ENCODE measurements around the gene VRTN. TPM values are rescaled to one million over a fixed set of nuclear protein-coding genes. Genes with fewer than 3 reads are reported as not detected.
A peak's percentile ranks its signal among the peaks of the same experiment; 100 is the strongest.

The VRTN gene
- total and polyA plus RNA-seq, 2 of the 13 experiments (the other 11 are each of a cell fraction or from before 2014, with no cell fraction given), result not detected

DNA sequence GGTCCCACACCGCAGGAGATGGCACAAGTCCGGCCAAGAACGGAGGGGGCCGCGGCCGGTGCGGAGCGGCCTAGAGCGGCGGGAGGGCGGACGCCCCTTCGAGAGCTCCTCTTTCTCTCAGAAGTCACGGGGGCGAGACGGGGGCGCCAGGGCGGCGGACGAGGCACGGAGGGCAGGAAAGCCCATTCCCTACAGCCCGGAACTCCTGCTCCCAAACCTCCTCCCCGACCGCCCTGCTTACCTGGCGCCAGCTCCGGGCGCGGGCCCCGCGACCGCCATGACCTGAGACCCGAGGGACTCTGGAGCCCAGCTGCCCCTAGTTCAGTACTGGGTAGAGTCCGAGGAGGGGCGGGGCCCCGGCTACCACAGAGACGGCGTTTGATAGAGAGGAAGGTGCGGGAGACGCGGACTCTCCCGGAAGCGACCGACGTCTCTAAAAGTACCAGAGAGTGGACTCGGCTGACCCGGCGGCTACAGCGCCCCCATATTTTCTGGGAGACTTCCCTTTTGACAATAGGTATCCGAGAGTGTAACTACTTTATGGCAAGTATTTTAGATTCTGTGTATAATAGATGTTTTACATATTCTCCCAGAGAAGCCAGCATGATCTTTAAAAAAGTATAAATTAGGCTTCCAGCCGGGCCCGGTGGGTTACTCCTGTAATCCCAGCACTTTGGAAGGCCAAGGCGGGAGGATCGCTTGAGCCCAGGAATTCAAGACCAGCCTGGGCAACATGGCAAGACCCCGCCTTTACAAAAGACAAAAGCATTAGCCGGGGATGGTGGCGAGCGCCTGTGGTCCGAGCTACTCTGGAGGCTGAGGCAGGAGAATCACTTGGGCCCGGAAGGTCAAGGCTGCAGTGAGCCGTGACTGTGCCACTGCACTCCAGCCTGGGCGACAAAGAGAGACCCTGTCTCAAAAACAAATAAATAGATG, 45.4 kb upstream of the VRTN start, which contains the start of gene ABCD4 (continued):
- TF ChIP-seq HIVEP1 (CRISPR knock-in tag; IDR thresholded peaks at IDR 0.05) (0 out of 2 replicates have a peak, but pooled peaks have one; percentile 68), ZNF234 (CRISPR knock-in tag; conservative IDR thresholded peaks at IDR 0.05) (no peak; the same call in 1 of the 2 replicates), HMGA1 (CRISPR knock-in tag; conservative IDR thresholded peaks at IDR 0.05) (no peak), ZNF232 (CRISPR knock-in tag; IDR thresholded peaks at IDR 0.05; ENCODE audit: borderline replicate concordance) (no peak; the same call in 1 of the 2 replicates), ZBTB42 (CRISPR knock-in tag; IDR thresholded peaks at IDR 0.05) (peak; percentile 89; the same call in 1 of the 2 replicates), TOE1 (CRISPR knock-in tag; IDR thresholded peaks at IDR 0.05) (no peak), KDM1A (CRISPR knock-in tag; IDR thresholded peaks at IDR 0.05) (no peak), GATAD2A (CRISPR knock-in tag; IDR thresholded peaks at IDR 0.05) (peak; percentile 39; the same call in 1 of the 2 replicates), AGO1 (IDR thresholded peaks at IDR 0.05; ENCODE audit: low read depth, low read length, poor library complexity, severe bottlenecking) (peak; percentile 47), ZNF567 (CRISPR knock-in tag; IDR thresholded peaks at IDR 0.05; ENCODE audit: borderline replicate concordance) (no peak; the same call in 1 of the 2 replicates), AGO2 (optimal IDR thresholded peaks at IDR 0.05; ENCODE audit: low read depth, low read length) (peak; percentile 74), KLF15 (CRISPR knock-in tag; IDR thresholded peaks at IDR 0.05; ENCODE audit: borderline replicate concordance) (no peak), ZC3H13 (CRISPR knock-in tag; IDR thresholded peaks at IDR 0.05) (no peak), ZNF768 (CRISPR knock-in tag; IDR thresholded peaks at IDR 0.05) (peak; percentile 83)
- TF ChIP-seq, protein P1, sequence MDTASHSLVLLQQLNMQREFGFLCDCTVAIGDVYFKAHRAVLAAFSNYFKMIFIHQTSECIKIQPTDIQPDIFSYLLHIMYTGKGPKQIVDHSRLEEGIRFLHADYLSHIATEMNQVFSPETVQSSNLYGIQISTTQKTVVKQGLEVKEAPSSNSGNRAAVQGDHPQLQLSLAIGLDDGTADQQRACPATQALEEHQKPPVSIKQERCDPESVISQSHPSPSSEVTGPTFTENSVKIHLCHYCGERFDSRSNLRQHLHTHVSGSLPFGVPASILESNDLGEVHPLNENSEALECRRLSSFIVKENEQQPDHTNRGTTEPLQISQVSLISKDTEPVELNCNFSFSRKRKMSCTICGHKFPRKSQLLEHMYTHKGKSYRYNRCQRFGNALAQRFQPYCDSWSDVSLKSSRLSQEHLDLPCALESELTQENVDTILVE (CRISPR knock-in tag; IDR thresholded peaks at IDR 0.05), result peak; percentile 57
- TF ChIP-seq, protein P2, sequence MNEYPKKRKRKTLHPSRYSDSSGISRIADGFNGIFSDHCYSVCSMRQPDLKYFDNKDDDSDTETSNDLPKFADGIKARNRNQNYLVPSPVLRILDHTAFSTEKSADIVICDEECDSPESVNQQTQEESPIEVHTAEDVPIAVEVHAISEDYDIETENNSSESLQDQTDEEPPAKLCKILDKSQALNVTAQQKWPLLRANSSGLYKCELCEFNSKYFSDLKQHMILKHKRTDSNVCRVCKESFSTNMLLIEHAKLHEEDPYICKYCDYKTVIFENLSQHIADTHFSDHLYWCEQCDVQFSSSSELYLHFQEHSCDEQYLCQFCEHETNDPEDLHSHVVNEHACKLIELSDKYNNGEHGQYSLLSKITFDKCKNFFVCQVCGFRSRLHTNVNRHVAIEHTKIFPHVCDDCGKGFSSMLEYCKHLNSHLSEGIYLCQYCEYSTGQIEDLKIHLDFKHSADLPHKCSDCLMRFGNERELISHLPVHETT (CRISPR knock-in tag; conservative IDR thresholded peaks at IDR 0.05), result no peak
- TF ChIP-seq, protein P3, sequence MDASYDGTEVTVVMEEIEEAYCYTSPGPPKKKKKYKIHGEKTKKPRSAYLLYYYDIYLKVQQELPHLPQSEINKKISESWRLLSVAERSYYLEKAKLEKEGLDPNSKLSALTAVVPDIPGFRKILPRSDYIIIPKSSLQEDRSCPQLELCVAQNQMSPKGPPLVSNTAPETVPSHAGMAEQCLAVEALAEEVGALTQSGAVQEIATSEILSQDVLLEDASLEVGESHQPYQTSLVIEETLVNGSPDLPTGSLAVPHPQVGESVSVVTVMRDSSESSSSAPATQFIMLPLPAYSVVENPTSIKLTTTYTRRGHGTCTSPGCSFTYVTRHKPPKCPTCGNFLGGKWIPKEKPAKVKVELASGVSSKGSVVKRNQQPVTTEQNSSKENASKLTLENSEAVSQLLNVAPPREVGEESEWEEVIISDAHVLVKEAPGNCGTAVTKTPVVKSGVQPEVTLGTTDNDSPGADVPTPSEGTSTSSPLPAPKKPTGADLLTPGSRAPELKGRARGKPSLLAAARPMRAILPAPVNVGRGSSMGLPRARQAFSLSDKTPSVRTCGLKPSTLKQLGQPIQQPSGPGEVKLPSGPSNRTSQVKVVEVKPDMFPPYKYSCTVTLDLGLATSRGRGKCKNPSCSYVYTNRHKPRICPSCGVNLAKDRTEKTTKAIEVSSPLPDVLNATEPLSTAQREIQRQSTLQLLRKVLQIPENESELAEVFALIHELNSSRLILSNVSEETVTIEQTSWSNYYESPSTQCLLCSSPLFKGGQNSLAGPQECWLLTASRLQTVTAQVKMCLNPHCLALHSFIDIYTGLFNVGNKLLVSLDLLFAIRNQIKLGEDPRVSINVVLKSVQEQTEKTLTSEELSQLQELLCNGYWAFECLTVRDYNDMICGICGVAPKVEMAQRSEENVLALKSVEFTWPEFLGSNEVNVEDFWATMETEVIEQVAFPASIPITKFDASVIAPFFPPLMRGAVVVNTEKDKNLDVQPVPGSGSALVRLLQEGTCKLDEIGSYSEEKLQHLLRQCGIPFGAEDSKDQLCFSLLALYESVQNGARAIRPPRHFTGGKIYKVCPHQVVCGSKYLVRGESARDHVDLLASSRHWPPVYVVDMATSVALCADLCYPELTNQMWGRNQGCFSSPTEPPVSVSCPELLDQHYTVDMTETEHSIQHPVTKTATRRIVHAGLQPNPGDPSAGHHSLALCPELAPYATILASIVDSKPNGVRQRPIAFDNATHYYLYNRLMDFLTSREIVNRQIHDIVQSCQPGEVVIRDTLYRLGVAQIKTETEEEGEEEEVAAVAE (CRISPR knock-in tag; IDR thresholded peaks at IDR 0.05; ENCODE audit: borderline replicate concordance), result peak; percentile 85; the same call in 1 of the 2 replicates
- TF ChIP-seq, protein P4, sequence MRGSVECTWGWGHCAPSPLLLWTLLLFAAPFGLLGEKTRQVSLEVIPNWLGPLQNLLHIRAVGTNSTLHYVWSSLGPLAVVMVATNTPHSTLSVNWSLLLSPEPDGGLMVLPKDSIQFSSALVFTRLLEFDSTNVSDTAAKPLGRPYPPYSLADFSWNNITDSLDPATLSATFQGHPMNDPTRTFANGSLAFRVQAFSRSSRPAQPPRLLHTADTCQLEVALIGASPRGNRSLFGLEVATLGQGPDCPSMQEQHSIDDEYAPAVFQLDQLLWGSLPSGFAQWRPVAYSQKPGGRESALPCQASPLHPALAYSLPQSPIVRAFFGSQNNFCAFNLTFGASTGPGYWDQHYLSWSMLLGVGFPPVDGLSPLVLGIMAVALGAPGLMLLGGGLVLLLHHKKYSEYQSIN (CRISPR knock-in tag; IDR thresholded peaks at IDR 0.05; ENCODE audit: borderline replicate concordance), result no peak
- TF ChIP-seq, protein P5, sequence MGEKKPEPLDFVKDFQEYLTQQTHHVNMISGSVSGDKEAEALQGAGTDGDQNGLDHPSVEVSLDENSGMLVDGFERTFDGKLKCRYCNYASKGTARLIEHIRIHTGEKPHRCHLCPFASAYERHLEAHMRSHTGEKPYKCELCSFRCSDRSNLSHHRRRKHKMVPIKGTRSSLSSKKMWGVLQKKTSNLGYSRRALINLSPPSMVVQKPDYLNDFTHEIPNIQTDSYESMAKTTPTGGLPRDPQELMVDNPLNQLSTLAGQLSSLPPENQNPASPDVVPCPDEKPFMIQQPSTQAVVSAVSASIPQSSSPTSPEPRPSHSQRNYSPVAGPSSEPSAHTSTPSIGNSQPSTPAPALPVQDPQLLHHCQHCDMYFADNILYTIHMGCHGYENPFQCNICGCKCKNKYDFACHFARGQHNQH (CRISPR knock-in tag; IDR thresholded peaks at IDR 0.05), result peak; percentile 78

Measured in HepG2 (cell line).